Measurements from ENCODE around the gene CCDC197. TPM values are rescaled to one million over a fixed set of nuclear protein-coding genes. Genes with fewer than 3 reads are reported as not detected.
A peak's percentile ranks its signal among the peaks of the same experiment; 100 is the strongest.

CCDC197 gene
- total RNA-seq, 1 donor from 2014 or later, result 1.2 TPM

DNA sequence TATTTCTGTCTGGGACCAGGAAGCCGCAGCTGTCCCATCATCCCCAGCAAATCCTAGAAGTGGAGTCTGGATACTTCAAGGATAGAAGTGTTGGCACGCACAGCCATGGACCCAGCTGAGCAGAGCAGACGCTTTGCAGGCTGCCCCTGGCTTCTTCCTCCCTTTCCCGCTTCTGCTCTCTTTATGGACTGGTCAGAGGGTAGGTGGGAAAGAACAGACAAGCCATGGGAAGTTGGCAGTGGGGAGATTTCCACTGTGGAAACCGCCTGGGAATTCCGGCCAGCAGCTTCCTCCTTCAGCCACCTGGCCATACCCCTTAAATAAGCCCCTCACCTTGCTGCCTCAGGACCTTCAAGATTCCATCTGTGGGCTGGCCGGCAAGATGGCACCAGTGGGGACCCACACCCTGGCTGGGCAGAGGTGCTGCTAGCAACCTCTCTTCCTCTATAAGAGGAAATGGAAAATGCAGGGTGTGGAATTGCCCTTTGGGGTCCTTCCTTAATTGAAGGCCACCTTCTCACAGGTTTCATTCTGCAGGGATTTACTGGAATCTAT lies 49.7 kb downstream of the CCDC197 start:
- no peak for DNase-seq
- intact Hi-C loops (cut with micrococcal nuclease), result no loop called here
- TF ChIP-seq, protein P1, sequence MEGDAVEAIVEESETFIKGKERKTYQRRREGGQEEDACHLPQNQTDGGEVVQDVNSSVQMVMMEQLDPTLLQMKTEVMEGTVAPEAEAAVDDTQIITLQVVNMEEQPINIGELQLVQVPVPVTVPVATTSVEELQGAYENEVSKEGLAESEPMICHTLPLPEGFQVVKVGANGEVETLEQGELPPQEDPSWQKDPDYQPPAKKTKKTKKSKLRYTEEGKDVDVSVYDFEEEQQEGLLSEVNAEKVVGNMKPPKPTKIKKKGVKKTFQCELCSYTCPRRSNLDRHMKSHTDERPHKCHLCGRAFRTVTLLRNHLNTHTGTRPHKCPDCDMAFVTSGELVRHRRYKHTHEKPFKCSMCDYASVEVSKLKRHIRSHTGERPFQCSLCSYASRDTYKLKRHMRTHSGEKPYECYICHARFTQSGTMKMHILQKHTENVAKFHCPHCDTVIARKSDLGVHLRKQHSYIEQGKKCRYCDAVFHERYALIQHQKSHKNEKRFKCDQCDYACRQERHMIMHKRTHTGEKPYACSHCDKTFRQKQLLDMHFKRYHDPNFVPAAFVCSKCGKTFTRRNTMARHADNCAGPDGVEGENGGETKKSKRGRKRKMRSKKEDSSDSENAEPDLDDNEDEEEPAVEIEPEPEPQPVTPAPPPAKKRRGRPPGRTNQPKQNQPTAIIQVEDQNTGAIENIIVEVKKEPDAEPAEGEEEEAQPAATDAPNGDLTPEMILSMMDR (IDR thresholded peaks at IDR 0.05; ENCODE audit: borderline replicate concordance), result no peak
- Histone ChIP-seq H3K27me3 (ENCODE audit: low read depth) (no peaks in the 10 kb centered on the region), H3K9me3 (replicated peaks) (no peaks in the 10 kb centered on the region), H3K27ac (replicated peaks) (no peak overlapping the region), H3K4me1 (peaks cover 50% of the 10 kb centered on the region), H3K36me3 (peaks cover 63% of the 10 kb centered on the region), H3K4me3 (no peak overlapping the region)

DNA sequence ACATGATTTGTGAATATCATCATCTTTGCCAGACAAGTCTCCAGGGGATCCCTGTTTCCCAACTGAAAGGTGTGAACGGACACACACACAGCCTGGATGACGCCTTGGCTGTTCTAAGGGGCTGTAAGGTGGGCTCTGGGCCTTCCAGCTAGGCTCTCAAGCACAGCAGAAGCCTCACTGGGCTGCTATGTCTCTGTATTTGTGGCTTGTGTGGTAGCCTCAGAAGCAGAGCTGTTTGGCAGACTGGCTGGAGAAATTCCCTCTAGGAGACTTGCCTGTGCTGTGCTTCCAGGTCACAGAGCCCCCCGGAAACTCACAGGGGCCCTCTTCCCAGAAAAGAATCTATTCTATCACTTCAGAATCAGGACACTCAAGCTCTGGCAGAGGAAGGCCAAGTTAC lies 50.5 kb downstream of the CCDC197 start:
- no peaks in the 10 kb centered on the region for H3K27me3 ChIP-seq (ENCODE audit: low read depth)
- peaks cover 71% of the 10 kb centered on the region for H3K36me3 ChIP-seq
- H3K27ac ChIP-seq (replicated peaks), result no peak overlapping the region
- DNase-seq, result no peak
- H3K9me3 ChIP-seq (replicated peaks), result no peaks in the 10 kb centered on the region
- TF ChIP-seq, protein P1 (IDR thresholded peaks at IDR 0.05; ENCODE audit: borderline replicate concordance), result no peak
- H3K4me1 ChIP-seq, result peaks cover 50% of the 10 kb centered on the region
- intact Hi-C loops (cut with micrococcal nuclease), result no loop called here
- H3K4me3 ChIP-seq, result no peak overlapping the region

DNA sequence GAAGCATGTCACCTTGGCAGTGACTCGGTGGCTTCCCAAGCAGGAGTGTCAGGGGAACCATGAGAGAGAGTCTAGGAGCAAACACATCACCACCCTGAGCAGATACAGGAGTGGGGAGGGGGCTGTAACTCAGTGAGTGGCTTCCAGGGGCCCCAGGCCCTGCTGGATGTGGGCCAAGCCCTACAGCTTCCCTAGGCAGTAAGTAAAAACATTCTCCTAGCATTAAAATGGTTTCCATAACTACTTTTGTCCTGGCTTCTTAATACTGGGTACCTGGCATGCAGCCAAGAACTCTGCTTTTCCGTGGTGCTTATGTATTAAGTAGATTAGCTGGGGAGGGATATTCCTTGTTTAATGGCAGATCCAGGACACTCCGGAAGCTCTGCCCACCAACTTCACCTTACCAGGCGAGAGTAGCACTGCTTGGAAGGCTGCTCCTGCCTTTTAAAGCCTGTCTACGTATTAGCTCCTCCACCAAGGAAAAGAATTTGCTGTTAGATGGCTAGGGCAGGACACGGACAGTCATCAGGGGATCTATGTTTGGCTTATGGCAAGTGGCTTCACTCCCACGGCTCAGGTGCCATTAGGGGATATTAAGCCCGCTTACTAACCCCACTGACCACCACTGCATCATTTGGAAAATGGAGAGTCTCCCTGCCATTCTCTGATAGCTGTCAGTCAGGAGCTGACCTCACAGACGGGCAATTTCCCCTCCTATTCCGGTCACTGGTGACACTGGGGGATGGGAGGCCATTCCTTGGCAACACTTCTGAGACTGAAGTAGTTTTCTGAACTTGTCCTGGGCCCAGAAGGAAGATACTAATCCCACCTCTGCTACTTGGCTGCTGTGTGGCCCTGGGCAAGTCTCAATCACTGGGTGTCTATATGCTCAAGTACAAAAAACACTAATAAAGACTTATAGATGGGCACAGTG lies 51.9 kb downstream of the CCDC197 start:
- TF ChIP-seq, protein P1 (IDR thresholded peaks at IDR 0.05; ENCODE audit: borderline replicate concordance), result no peak
- peaks cover 48% of the 10 kb centered on the region for H3K4me1 ChIP-seq
- peak overlapping the region; percentile 1 for H3K27ac ChIP-seq (replicated peaks)
- no peaks in the 10 kb centered on the region for H3K9me3 ChIP-seq (replicated peaks)
- no peaks in the 10 kb centered on the region for H3K27me3 ChIP-seq (ENCODE audit: low read depth)
- H3K4me3 ChIP-seq, result no peak overlapping the region
- DNase-seq, result no peak
- intact Hi-C loops (cut with micrococcal nuclease), result no loop called here
- peaks cover 84% of the 10 kb centered on the region for H3K36me3 ChIP-seq

DNA sequence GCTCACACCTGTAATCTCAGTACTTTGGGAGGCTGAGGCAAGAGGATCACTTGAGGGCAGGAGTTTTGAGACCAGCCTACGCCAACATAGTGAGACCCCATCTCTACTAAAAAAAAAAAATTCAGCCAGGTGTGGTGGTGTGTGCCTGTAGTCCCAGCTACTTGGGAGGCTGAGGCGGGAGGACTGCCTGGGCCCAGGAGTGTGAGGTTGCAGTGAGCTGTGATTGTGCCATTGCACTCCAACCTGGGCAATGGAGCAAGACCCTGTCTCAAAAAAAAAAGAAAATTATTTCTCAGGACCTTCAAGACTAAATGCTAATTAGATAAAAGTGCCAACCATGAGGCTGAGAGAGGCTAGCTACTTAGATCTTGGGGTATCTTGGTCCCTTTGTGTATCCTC lies 52.5 kb downstream of the CCDC197 start:
- peaks cover 91% of the 10 kb centered on the region for H3K36me3 ChIP-seq
- no peak overlapping the region for H3K27ac ChIP-seq (replicated peaks)
- H3K4me3 ChIP-seq, result no peak overlapping the region
- H3K27me3 ChIP-seq (ENCODE audit: low read depth), result no peaks in the 10 kb centered on the region
- TF ChIP-seq, protein P1 (IDR thresholded peaks at IDR 0.05; ENCODE audit: borderline replicate concordance), result no peak
- DNase-seq, result no peak
- intact Hi-C loops (cut with micrococcal nuclease), result no loop called here
- H3K9me3 ChIP-seq (replicated peaks), result no peaks in the 10 kb centered on the region
- peaks cover 48% of the 10 kb centered on the region for H3K4me1 ChIP-seq

DNA sequence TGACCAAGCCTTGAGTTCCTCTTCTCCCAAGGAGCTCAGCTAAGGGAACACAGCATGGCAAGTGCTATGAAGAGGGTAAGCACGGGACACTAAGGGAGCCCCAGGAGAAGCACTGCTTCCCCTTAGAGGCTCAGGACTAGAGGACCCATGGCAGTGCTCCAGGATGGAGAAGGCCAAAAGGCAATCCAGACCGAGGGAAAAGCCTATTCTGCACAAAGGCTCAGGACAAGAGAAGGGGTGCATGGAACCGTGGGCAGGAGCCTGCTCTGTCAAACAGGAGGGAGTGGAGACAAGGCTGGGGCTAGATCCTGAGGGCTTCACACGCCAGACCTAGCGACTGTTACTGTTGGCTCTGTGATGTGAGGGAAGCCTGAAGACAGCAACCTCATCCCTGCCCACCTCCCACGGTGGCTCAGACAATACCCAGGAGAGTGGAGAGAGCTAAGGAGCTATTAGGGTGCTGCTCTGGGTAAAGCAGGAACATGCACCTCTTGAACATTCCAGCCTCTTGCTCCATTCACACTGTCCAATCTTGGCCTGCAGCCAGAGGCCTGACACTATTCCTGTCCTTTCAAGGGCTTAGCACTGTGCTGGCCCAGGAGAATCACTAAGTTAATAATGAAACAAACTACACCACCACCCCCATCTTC lies 53.3 kb downstream of the CCDC197 start:
- no peak overlapping the region for H3K4me3 ChIP-seq
- H3K36me3 ChIP-seq, result peaks cover 98% of the 10 kb centered on the region
- intact Hi-C loops (cut with micrococcal nuclease), result no loop called here
- peak; percentile 81 for DNase-seq
- TF ChIP-seq, protein P1 (IDR thresholded peaks at IDR 0.05; ENCODE audit: borderline replicate concordance), result no peak
- H3K4me1 ChIP-seq, result peaks cover 48% of the 10 kb centered on the region
- no peaks in the 10 kb centered on the region for H3K27me3 ChIP-seq (ENCODE audit: low read depth)
- no peaks in the 10 kb centered on the region for H3K9me3 ChIP-seq (replicated peaks)
- peak overlapping the region; percentile 47 for H3K27ac ChIP-seq (replicated peaks)

All from left ventricle myocardium inferior (tissue), 1 donor.